Hair follicle dermal papilla cell (primary cell): ENCODE data around the gene GPR149. TPM values are rescaled to one million over a fixed set of nuclear protein-coding genes. Genes with fewer than 3 reads are reported as not detected.

Experiments used
- small RNA-seq: library from RNA; depleted of rRNA; stranded (forward); fragments of <200 nt; gene quantifications from one replicate; pipeline ENCODE3, GENCODE V24; 2012
- total RNA-seq: library from RNA; depleted of rRNA; stranded (reverse); fragments of >200 nt; gene quantifications from 2 replicates; pipeline ENCODE4 v1.2.3, GENCODE V29; 2012

The GPR149 gene
- total RNA-seq: not detected in 2 replicates

GRCh38 chr3:154430014-154430413 is at the start of gene GPR149:
TSS of gene GPR149 (minus strand) at chr3:154430190. CDS start at chr3:154429615, 575 bp downstream.

GRCh38 chr3:154323891-154324738 is 105.9 kb downstream of the GPR149 start, which contains the start of gene DHX36:
TSS of gene DHX36 (minus strand) at chr3:154324487. CDS start at chr3:154324416, 71 bp downstream.

Small RNAs within 50 kb of the gene (small RNA-seq; reads per million reads assigned to genes)
- gene RF01210: not detected

Other genes with a start within 250 kb of the GPR149 start
- 23.6 and 39.6 TPM in 2 replicates for gene DHX36, start 105.7 kb downstream of the GPR149 start, total RNA-seq